H9 (cell line): ENCODE data around the gene DHRS7C. TPM values are rescaled to one million over a fixed set of nuclear protein-coding genes. Genes with fewer than 3 reads are reported as not detected.

Experiments used
- DNase-seq: peaks from one replicate; pipeline ENCODE4 v3.0.0-alpha.2; 2017
- H2AFZ ChIP-seq: one replicate; pipeline ENCODE4 v1.6.1; 2013; ENCODE audit warnings: mild to moderate bottlenecking, low read length, control low read depth, moderate library complexity
- H2AK5ac ChIP-seq: 2 replicates; pipeline ENCODE4 v1.6.1; 2013; ENCODE audit warnings: low read length, control low read depth, mixed read lengths; ENCODE audit not compliant: insufficient read length
- H2BK120ac ChIP-seq: one replicate; pipeline ENCODE4 v1.6.1; 2013; ENCODE audit warnings: low read depth, mild to moderate bottlenecking, low read length, control low read depth, inconsistent platforms; ENCODE audit not compliant: poor library complexity, severe bottlenecking
- H2BK12ac ChIP-seq: 2 replicates; pipeline ENCODE4 v1.6.1; 2013; ENCODE audit warnings: low read length, control low read depth, mixed read lengths, low read depth; ENCODE audit not compliant: insufficient read length
- H2BK15ac ChIP-seq: 2 replicates; pipeline ENCODE4 v1.6.1; 2013; ENCODE audit warnings: low read depth, low read length, control low read depth
- H2BK20ac ChIP-seq: one replicate; pipeline ENCODE4 v1.6.1; 2013; ENCODE audit warnings: low read depth, mild to moderate bottlenecking, low read length, control low read depth, inconsistent platforms; ENCODE audit not compliant: poor library complexity, severe bottlenecking
- H2BK5ac ChIP-seq: 2 replicates; pipeline ENCODE4 v1.6.1; 2013; ENCODE audit warnings: low read length, control low read depth, mixed read lengths; ENCODE audit not compliant: insufficient read length
- H3K14ac ChIP-seq: 2 replicates; pipeline ENCODE4 v1.6.1; 2013; ENCODE audit warnings: low read length, control low read depth; ENCODE audit not compliant: insufficient read depth
- H3K18ac ChIP-seq: 2 replicates; pipeline ENCODE4 v1.6.1; 2013; ENCODE audit warnings: low read depth, mild to moderate bottlenecking, mixed read lengths, low read length, control low read depth; ENCODE audit not compliant: insufficient read length
- H3K23ac ChIP-seq: 2 replicates; pipeline ENCODE4 v1.6.1; 2013; ENCODE audit warnings: low read length, control low read depth, mixed read lengths, low read depth; ENCODE audit not compliant: insufficient read length
- H3K23me2 ChIP-seq: 2 replicates; pipeline ENCODE4 v1.6.1; 2013; ENCODE audit warnings: low read depth, mild to moderate bottlenecking, mixed read lengths, low read length, control low read depth; ENCODE audit not compliant: insufficient read length, poor library complexity, severe bottlenecking
- H3K27ac ChIP-seq: 2 replicates; pipeline ENCODE4 v1.5.1; 2013; ENCODE audit warnings: low read length, control low read depth, mixed read lengths, low read depth; ENCODE audit not compliant: insufficient read length
- H3K27me3 ChIP-seq: 2 replicates; pipeline ENCODE4 v1.6.1; 2013; ENCODE audit warnings: low read length, control low read depth, inconsistent platforms; ENCODE audit not compliant: insufficient read depth
- H3K4ac ChIP-seq: 2 replicates; pipeline ENCODE4 v1.6.1; 2013; ENCODE audit warnings: low read depth, mild to moderate bottlenecking, control low read depth, inconsistent platforms, low read length, moderate library complexity
- H3K4me1 ChIP-seq: 2 replicates; pipeline ENCODE4 v1.6.1; 2013; ENCODE audit warnings: low read length, control low read depth, inconsistent platforms; ENCODE audit not compliant: insufficient read depth
- H3K4me2 ChIP-seq: 2 replicates; pipeline ENCODE4 v1.6.1; 2013; ENCODE audit warnings: low read length, control low read depth, mixed read lengths; ENCODE audit not compliant: insufficient read length, insufficient read depth
- H3K56ac ChIP-seq: 2 replicates; pipeline ENCODE4 v1.6.1; 2013; ENCODE audit warnings: low read depth, mild to moderate bottlenecking, mixed read lengths, low read length, control low read depth; ENCODE audit not compliant: insufficient read length
- H3K79me1 ChIP-seq: 2 replicates; pipeline ENCODE4 v1.6.1; 2013; ENCODE audit warnings: low read depth, mild to moderate bottlenecking, moderate library complexity, low read length, control low read depth, inconsistent platforms; ENCODE audit not compliant: insufficient read depth, poor library complexity, severe bottlenecking
- H3K79me2 ChIP-seq: 2 replicates; pipeline ENCODE4 v1.6.1; 2013; ENCODE audit warnings: low read length, control low read depth, inconsistent platforms; ENCODE audit not compliant: insufficient read depth
- H3K9ac ChIP-seq: 2 replicates; pipeline ENCODE4 v1.6.1; 2013; ENCODE audit warnings: low read length, control low read depth, mixed read lengths; ENCODE audit not compliant: insufficient read length; ENCODE audit errors: extremely low read depth
- H3K9me3 ChIP-seq: one replicate; pipeline ENCODE4 v1.6.1; 2013; ENCODE audit warnings: low read depth, low read length, inconsistent platforms; ENCODE audit not compliant: control insufficient read depth
- H3T11ph ChIP-seq: one replicate; pipeline ENCODE4 v1.6.1; 2013; ENCODE audit warnings: mild to moderate bottlenecking, low read length, control low read depth, inconsistent platforms
- H4K20me1 ChIP-seq: one replicate; pipeline ENCODE4 v1.6.1; 2013; ENCODE audit not compliant: control insufficient read depth, insufficient read length, insufficient read depth
- H4K5ac ChIP-seq: 2 replicates; pipeline ENCODE4 v1.6.1; 2013; ENCODE audit warnings: low read depth, mild to moderate bottlenecking, mixed read lengths, low read length, control low read depth; ENCODE audit not compliant: insufficient read length
- H4K8ac ChIP-seq: replicated peaks from 2 replicates; pipeline ENCODE4 v1.6.1; 2013; ENCODE audit warnings: low read length, control low read depth, mixed read lengths, low read depth; ENCODE audit not compliant: insufficient read length
- H4K91ac ChIP-seq: 2 replicates; pipeline ENCODE4 v1.6.1; 2013; ENCODE audit warnings: low read depth, mild to moderate bottlenecking, moderate library complexity, mixed read lengths, low read length, control low read depth; ENCODE audit not compliant: insufficient read length
- H3K27ac Mint-ChIP-seq, 3 experiments: 2 replicates in 2 of 3; 3 replicates in 1 of 3; pipeline ENCODE4 v1.8.0; 2020 to 2021; ENCODE audit warnings: mixed read lengths in 3 of 3, mild to moderate bottlenecking in 1 of 3, moderate library complexity in 1 of 3
- H3K27me3 Mint-ChIP-seq: 2 replicates; pipeline ENCODE4 v1.8.0; 2021; ENCODE audit warnings: low read depth, mild to moderate bottlenecking, moderate library complexity, mixed read lengths
- H3K36me3 Mint-ChIP-seq, 3 experiments: 2 replicates in 2 of 3; 3 replicates in 1 of 3; pipeline ENCODE4 v1.8.0; 2020 to 2021; ENCODE audit warnings: low read depth in 3 of 3, mixed read lengths in 3 of 3; ENCODE audit not compliant: insufficient read depth in 1 of 3
- H3K4me1 Mint-ChIP-seq, 2 experiments: 2 replicates each; pipeline ENCODE4 v1.8.0; 2020; ENCODE audit warnings: mixed read lengths in 2 of 2
- H3K4me3 Mint-ChIP-seq, 2 experiments: 2 replicates in 1 of 2; 3 replicates in 1 of 2; pipeline ENCODE4 v1.8.0; 2020 to 2021; ENCODE audit warnings: mild to moderate bottlenecking in 2 of 2, mixed read lengths in 2 of 2, moderate library complexity in 1 of 2
- H3K9me3 Mint-ChIP-seq, 2 experiments: 2 replicates in 1 of 2; 3 replicates in 1 of 2; pipeline ENCODE4 v1.8.0; 2020; ENCODE audit warnings: mild to moderate bottlenecking in 2 of 2, mixed read lengths in 2 of 2, moderate library complexity in 1 of 2
- WGBS: extraction: QIAGEN DNeasy Blood & Tissue Kit; methylation state at CpG from one replicate; pipeline ENCODE4 v1.1.7; 2013; ENCODE audit warnings: missing lambda C conversion rate, low lambda C conversion rate, mixed read lengths; ENCODE audit not compliant: insufficient read length; ENCODE audit errors: extremely low coverage; 5-methylcytosine and 5-hydroxymethylcytosine counted together
- total RNA-seq: library from RNA; stranded (reverse); gene quantifications from 2 replicates; pipeline ENCODE4 v1.2.1, GENCODE V29; 2021
- TF ChIP-seq, protein P1 (sequence below): fragments of 200-600 bp; sonication (generic); conservative IDR thresholded peaks from 3 replicates; pipeline ENCODE4 v1.8.0; 2021; ENCODE audit warnings: antibody characterized with exemption, mild to moderate bottlenecking

DHRS7C gene
- total RNA-seq, 1 experiment from 2014 or later: not detected

DNA sequence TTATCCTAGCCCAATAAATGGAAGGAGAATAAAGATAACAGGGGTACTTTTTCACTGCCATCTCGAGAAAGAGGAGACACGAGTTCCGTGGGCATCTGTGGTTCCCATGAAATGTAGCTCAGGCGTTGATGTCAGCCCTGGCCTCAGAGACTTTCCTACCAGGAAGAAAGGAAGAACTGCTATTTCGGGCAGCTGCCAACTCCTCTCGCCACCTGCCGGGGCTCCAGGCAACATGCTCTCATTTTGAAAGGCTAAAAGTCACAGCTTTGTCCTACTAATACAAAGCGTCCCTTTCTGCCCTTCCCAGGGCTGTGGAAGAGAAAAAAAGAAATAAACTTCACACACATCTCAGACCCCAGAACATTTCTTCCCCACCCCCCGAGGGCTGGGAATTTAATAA is 65.8 kb downstream of the DHRS7C start:
- DNase-seq: no peak
- WGBS: no CpG with 5 or more reads among the region's 9 CpGs
- H4K5ac ChIP-seq: no peak overlapping the region
- no peaks in the 10 kb centered on the region for H3K23me2 ChIP-seq
- no peak overlapping the region for H2BK120ac ChIP-seq
- H3K9ac ChIP-seq: no peak overlapping the region
- H3K18ac ChIP-seq: no peak overlapping the region
- no peaks in the 10 kb centered on the region for H3K79me2 ChIP-seq
- no peaks in the 10 kb centered on the region for H4K20me1 ChIP-seq
- no peak overlapping the region for H4K8ac ChIP-seq
- H3K79me1 ChIP-seq: no peaks in the 10 kb centered on the region
- H3K9me3 ChIP-seq: no peaks in the 10 kb centered on the region
- no peak overlapping the region for H4K91ac ChIP-seq
- no peak overlapping the region for H2BK15ac ChIP-seq
- TF ChIP-seq, protein P1, sequence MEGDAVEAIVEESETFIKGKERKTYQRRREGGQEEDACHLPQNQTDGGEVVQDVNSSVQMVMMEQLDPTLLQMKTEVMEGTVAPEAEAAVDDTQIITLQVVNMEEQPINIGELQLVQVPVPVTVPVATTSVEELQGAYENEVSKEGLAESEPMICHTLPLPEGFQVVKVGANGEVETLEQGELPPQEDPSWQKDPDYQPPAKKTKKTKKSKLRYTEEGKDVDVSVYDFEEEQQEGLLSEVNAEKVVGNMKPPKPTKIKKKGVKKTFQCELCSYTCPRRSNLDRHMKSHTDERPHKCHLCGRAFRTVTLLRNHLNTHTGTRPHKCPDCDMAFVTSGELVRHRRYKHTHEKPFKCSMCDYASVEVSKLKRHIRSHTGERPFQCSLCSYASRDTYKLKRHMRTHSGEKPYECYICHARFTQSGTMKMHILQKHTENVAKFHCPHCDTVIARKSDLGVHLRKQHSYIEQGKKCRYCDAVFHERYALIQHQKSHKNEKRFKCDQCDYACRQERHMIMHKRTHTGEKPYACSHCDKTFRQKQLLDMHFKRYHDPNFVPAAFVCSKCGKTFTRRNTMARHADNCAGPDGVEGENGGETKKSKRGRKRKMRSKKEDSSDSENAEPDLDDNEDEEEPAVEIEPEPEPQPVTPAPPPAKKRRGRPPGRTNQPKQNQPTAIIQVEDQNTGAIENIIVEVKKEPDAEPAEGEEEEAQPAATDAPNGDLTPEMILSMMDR: no peak; the same call in 2 of the 3 replicates
- no peak overlapping the region for H3K4ac ChIP-seq
- H2BK5ac ChIP-seq: no peak overlapping the region
- no peak overlapping the region for H3K56ac ChIP-seq
- Mint-ChIP-seq H3K4me1 (peaks cover 0 to 4% of the 10 kb centered on the region in 2 experiments; a peak in 2 of 4 replicates), H3K27me3 (no peaks in the 10 kb centered on the region), H3K27ac (no peak overlapping the region), H3K4me3 (no peak overlapping the region), H3K9me3 (no peaks in the 10 kb centered on the region), H3K36me3 (no peaks in the 10 kb centered on the region; a peak in 3 of 7 replicates)
- H3K4me2 ChIP-seq: no peak overlapping the region
- no peaks in the 10 kb centered on the region for H3K4me1 ChIP-seq
- no peak overlapping the region for H2AFZ ChIP-seq
- H3K27me3 ChIP-seq: no peaks in the 10 kb centered on the region
- no peak overlapping the region for H3T11ph ChIP-seq
- no peak overlapping the region for H3K27ac ChIP-seq
- H3K14ac ChIP-seq: no peak overlapping the region
- H2AK5ac ChIP-seq: no peak overlapping the region
- no peak overlapping the region for H2BK20ac ChIP-seq
- no peak overlapping the region for H2BK12ac ChIP-seq
- H3K23ac ChIP-seq: no peak overlapping the region

Other genes with a start within 250 kb of the DHRS7C start
- 43.3 and 55.1 TPM in 2 replicates for gene STX8, start 215.8 kb downstream of the DHRS7C start, total RNA-seq
- not detected in 2 replicates for gene CFAP52, start 214.9 kb downstream of the DHRS7C start, total RNA-seq
- 5.2 and 5.5 TPM in 2 replicates for gene USP43, start 146.1 kb downstream of the DHRS7C start, total RNA-seq
- gene GSG1L2, start 30.5 kb upstream of the DHRS7C start, total RNA-seq: not detected in 2 replicates
- not detected in 2 replicates for gene GLP2R, start 34.3 kb upstream of the DHRS7C start, total RNA-seq
- gene RCVRN, start 113.7 kb upstream of the DHRS7C start, total RNA-seq: not detected in 2 replicates